Occipital lobe (tissue), 3 donors: ENCODE results near the gene RBM17. TPM values are rescaled to one million over a fixed set of nuclear protein-coding genes. Genes with fewer than 3 reads are reported as not detected.
"Not testable (repeated sequence)": the region's sequence is repeated elsewhere in the genome, so short reads cannot be mapped to it uniquely, and the experiment has no call there.

Experiments
- DNase-seq: peaks from one replicate; lab custom pipeline; 2025; lab: John Stamatoyannopoulos, UW
- small RNA-seq: library from RNA; depleted of rRNA; stranded (forward); fragments of <200 nt; gene quantifications from one replicate; pipeline ENCODE3, GENCODE V24; 2014
- total RNA-seq: library from RNA; depleted of rRNA; stranded (reverse); fragments of >200 nt; gene quantifications from one replicate; pipeline ENCODE4 v1.2.3, GENCODE V29; 2014

Gene RBM17
- total RNA-seq, 1 donor from 2014 or later = 38.2 TPM

GRCh38 chr10:6154566-6154965 lies 65.7 kb downstream of the RBM17 start:
- no peak for DNase-seq

- no peak for DNase-seq
Measured at GRCh38 chr10:6158276-6158675, 69.4 kb downstream of the RBM17 start.

- no peak for DNase-seq
Measured at GRCh38 chr10:6161921-6162320, 73.1 kb downstream of the RBM17 start.

- DNase-seq = no peak
Measured at GRCh38 chr10:6162589-6163356, 73.9 kb downstream of the RBM17 start.

- peak; percentile 82 for DNase-seq
Measured at GRCh38 chr10:6163364-6164270, 74.8 kb downstream of the RBM17 start.

GRCh38 chr10:6164271-6165095 lies 75.6 kb downstream of the RBM17 start:
- no peak for DNase-seq

GRCh38 chr10:6165221-6165725 lies 76.4 kb downstream of the RBM17 start:
- DNase-seq = no peak

GRCh38 chr10:6165933-6166332 lies 77.1 kb downstream of the RBM17 start:
- DNase-seq = not testable (repeated sequence)

Small RNAs within 50 kb of the gene (small RNA-seq; reads per million reads assigned to genes)
- gene MIR3155A = not detected

Other genes starting within 250 kb of the RBM17 start
- 10.5 TPM for gene ANKRD16, start 199.1 kb upstream of the RBM17 start, total RNA-seq
- 39.8 TPM for gene FBH1, start 198.8 kb upstream of the RBM17 start, total RNA-seq
- not detected for gene IL15RA, start 111.5 kb upstream of the RBM17 start, total RNA-seq
- gene IL2RA, start 26.7 kb upstream of the RBM17 start, total RNA-seq = not detected
- 21.4 TPM for gene PFKFB3, start 113.9 kb downstream of the RBM17 start, total RNA-seq